ENCODE data around the gene LUZP2. TPM values are rescaled to one million over a fixed set of nuclear protein-coding genes. Genes with fewer than 3 reads are reported as not detected.

The LUZP2 gene
- total RNA-seq, 3 donors from 2014 or later = 1.6 to 5.6 (median 4.4) TPM

DNA sequence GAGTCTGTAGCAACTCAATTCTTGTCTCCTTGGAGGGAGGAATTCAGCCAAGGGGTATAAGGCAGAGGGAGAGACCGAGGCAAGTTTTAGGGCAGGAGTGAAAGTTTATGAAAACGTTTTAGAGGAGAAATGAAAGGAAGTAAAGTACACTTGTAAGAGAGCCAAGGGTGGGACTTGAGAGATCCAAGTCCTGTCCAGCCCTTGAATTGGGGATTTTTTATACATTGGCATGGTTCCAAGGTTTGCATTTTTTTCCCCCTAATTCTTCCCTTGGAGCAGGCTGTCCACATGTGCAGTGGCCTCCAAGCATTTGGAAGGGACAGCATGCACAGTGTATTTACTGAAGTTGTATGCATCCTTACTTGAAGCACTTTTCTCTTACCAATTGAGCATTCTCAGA is 192.1 kb downstream of the LUZP2 start:
- intact Hi-C loops (cut with DNase I, micrococcal nuclease) = no loop called here
- Histone ChIP-seq H3K4me3 (no peak overlapping the region), H3K4me1 (ENCODE audit: low read depth) (no peaks in the 10 kb centered on the region), H3K9me3 (no peaks in the 10 kb centered on the region), H3K36me3 (ENCODE audit: low read depth) (no peaks in the 10 kb centered on the region)
- TF ChIP-seq, protein P1, sequence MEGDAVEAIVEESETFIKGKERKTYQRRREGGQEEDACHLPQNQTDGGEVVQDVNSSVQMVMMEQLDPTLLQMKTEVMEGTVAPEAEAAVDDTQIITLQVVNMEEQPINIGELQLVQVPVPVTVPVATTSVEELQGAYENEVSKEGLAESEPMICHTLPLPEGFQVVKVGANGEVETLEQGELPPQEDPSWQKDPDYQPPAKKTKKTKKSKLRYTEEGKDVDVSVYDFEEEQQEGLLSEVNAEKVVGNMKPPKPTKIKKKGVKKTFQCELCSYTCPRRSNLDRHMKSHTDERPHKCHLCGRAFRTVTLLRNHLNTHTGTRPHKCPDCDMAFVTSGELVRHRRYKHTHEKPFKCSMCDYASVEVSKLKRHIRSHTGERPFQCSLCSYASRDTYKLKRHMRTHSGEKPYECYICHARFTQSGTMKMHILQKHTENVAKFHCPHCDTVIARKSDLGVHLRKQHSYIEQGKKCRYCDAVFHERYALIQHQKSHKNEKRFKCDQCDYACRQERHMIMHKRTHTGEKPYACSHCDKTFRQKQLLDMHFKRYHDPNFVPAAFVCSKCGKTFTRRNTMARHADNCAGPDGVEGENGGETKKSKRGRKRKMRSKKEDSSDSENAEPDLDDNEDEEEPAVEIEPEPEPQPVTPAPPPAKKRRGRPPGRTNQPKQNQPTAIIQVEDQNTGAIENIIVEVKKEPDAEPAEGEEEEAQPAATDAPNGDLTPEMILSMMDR (IDR thresholded peaks at IDR 0.05) = no peak
- DNase-seq (no peak), ATAC-seq (no peak)

DNA sequence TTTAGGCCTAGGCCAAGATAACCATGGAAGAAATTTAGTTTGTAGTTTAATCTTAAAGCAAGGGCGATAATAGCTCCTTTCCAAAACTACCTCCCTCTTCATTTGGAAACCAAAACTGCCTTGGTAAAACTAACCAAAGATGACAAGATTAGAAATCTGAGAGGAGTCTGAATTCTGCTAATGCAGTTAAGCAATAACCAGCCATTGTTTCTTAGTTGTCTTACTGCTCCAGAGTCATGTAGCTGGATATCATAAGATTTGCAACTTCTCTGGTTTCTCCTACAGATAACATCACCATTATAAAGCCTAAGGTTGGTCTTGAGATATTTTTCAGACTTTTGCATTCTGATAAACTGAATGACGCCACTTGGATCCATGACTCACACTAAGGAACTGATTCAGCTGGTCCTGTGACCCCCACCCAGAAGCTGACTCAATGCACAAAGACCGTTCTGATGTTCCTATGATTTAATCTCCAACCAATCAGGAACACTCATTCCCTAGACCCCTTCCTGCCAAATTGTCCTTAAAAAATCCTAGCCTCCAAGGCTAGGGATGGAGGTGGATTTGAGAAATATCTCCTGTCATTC is 200.8 kb downstream of the LUZP2 start:
- no peak for DNase-seq
- no peak overlapping the region for H3K4me3 ChIP-seq
- intact Hi-C loops (cut with DNase I, micrococcal nuclease) = no loop called here
- no peak for ATAC-seq
- no peaks in the 10 kb centered on the region for H3K36me3 ChIP-seq (ENCODE audit: low read depth)
- H3K9me3 ChIP-seq = no peaks in the 10 kb centered on the region
- TF ChIP-seq, protein P1 (IDR thresholded peaks at IDR 0.05) = no peak
- H3K4me1 ChIP-seq (ENCODE audit: low read depth) = no peaks in the 10 kb centered on the region

DNA sequence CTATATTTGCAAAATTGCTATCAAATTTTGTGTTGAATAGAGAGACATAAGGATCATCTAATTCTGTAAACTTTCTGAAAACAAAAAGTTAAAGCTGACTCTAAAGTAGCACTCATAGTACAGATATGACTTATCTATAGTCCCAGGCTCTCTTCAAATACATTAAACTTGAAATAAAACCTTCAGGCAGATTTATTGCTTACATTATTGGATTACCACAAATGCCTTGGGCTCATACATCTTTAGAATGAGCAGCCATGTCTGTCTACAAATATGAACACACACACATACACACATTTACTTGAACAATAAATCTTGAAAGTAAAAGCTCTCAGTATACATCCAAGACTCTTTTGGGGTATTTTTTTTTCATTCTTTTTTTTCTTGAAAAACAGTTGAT is 207.9 kb downstream of the LUZP2 start:
- ATAC-seq (no peak), DNase-seq (no peak)
- no peaks in the 10 kb centered on the region for H3K36me3 ChIP-seq (ENCODE audit: low read depth)
- no peak overlapping the region for H3K4me3 ChIP-seq
- H3K4me1 ChIP-seq (ENCODE audit: low read depth) = no peaks in the 10 kb centered on the region
- no peaks in the 10 kb centered on the region for H3K9me3 ChIP-seq
- intact Hi-C loops (cut with DNase I, micrococcal nuclease) = no loop called here
- TF ChIP-seq, protein P1 (IDR thresholded peaks at IDR 0.05) = no peak

DNA sequence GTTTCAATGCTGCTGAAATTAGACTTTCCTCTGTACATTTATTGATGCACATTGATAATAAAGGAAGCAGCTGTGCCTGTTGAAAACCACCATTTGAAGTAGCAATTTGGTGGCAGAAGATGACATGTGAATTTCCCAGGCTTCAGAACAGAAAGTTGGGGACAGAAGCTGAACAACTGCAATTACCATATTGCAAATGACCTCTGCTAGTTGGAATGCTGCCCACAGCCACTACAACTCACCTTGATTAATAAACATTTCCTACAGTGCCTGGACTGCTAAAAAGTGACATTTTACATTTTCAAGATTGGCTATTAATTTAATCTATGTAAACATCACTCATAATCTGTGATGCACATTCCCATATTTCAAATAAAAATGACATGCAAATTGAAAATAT is 208.6 kb downstream of the LUZP2 start:
- no peak overlapping the region for H3K4me3 ChIP-seq

DNA sequence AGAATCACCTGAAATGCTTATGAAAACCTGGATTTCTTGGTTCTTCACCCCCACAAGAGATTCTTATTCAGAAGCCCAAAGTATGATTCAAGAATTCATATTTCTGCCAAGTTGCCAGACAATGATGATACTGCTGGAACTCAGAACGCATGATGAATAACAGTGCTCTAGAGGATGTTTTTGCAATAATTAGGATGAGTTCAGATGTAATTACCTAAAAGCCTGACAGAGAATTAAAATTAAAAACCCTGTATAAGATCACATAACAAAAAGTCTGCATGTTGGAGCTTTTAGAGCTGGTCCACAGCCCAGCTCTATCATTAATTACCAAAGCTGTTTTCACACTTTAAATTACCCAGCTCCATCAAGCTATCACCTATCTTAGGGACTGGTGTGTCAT is 211.8 kb downstream of the LUZP2 start:
- Histone ChIP-seq H3K4me1 (ENCODE audit: low read depth) (no peaks in the 10 kb centered on the region), H3K4me3 (no peak overlapping the region), H3K36me3 (ENCODE audit: low read depth) (no peaks in the 10 kb centered on the region), H3K9me3 (no peaks in the 10 kb centered on the region)
- DNase-seq = no peak
- no peak for ATAC-seq
- TF ChIP-seq, protein P1 (IDR thresholded peaks at IDR 0.05) = no peak
- intact Hi-C loops (cut with DNase I, micrococcal nuclease) = no loop called here

More for the DNA sequence above, 208.6 kb downstream of the LUZP2 start:
- no peaks in the 10 kb centered on the region for H3K36me3 ChIP-seq (ENCODE audit: low read depth)
- no peaks in the 10 kb centered on the region for H3K9me3 ChIP-seq
- no peak for DNase-seq
- no peak for ATAC-seq
- no peaks in the 10 kb centered on the region for H3K4me1 ChIP-seq (ENCODE audit: low read depth)
- TF ChIP-seq, protein P1 (IDR thresholded peaks at IDR 0.05) = no peak
- intact Hi-C loops (cut with DNase I, micrococcal nuclease) = no loop called here
